GM12878 (cell line): ENCODE results near the gene PDE6G. TPM values are rescaled to one million over a fixed set of nuclear protein-coding genes. Genes with fewer than 3 reads are reported as not detected.
A peak's percentile ranks its signal among the peaks of the same experiment; 100 is the strongest.

Experiments used
- ASH2L ChIP-seq: fragments of 300-600, 200-600 bp; sonication (generic); IDR thresholded peaks from 2 replicates; pipeline ENCODE4 v1.6.1; 2017; ENCODE audit warnings: low read depth, mild to moderate bottlenecking, borderline replicate concordance
- BACH1 ChIP-seq: fragments of 450-650 bp; IDR thresholded peaks from 2 replicates; pipeline ENCODE4 v1.6.1; 2017; ENCODE audit warnings: mild to moderate bottlenecking, borderline replicate concordance
- IRF4 ChIP-seq: IDR thresholded peaks from 2 replicates; pipeline ENCODE4 v1.6.1; 2011; ENCODE audit warnings: low read depth, low read length
- MEF2B ChIP-seq: fragments of 450-650 bp; IDR thresholded peaks from 2 replicates; pipeline ENCODE4 v1.6.1; 2018; ENCODE audit warnings: mild to moderate bottlenecking, moderate library complexity; ENCODE audit not compliant: partially characterized antibody, poor library complexity, severe bottlenecking
- MYC ChIP-seq: IDR thresholded peaks from 2 replicates; pipeline ENCODE4 v1.6.1; 2011; ENCODE audit warnings: mild to moderate bottlenecking, low read length, moderate library complexity, inconsistent platforms; ENCODE audit not compliant: insufficient read depth, insufficient replicate concordance, insufficient read length, severe bottlenecking
- NFXL1 ChIP-seq: fragments of 450-650 bp; IDR thresholded peaks from 2 replicates; pipeline ENCODE4 v1.6.1; 2017; ENCODE audit warnings: antibody characterized with exemption, mild to moderate bottlenecking, borderline replicate concordance
- PAX5 ChIP-seq: IDR thresholded peaks from 2 replicates; pipeline ENCODE4 v1.6.1; 2011; ENCODE audit warnings: low read depth, low read length, borderline replicate concordance
- RELA ChIP-seq: fragments of 450-650 bp; IDR thresholded peaks from 2 replicates; pipeline ENCODE4 v1.8.0; 2014; ENCODE audit warnings: borderline replicate concordance; ENCODE audit not compliant: partially characterized antibody
- TCF3 ChIP-seq: IDR thresholded peaks from 2 replicates; pipeline ENCODE4 v1.6.1; 2012; ENCODE audit warnings: low read depth, mild to moderate bottlenecking, low read length, borderline replicate concordance; ENCODE audit not compliant: insufficient read depth
- USF1 ChIP-seq: IDR thresholded peaks from 2 replicates; pipeline ENCODE4 v1.6.1; 2011; ENCODE audit warnings: borderline replicate concordance, low read depth, mild to moderate bottlenecking, moderate library complexity, mixed read lengths, low read length; ENCODE audit not compliant: insufficient read depth; ENCODE audit errors: extremely low read length
- ZBTB11 ChIP-seq: fragments of 450-650 bp; formaldehyde crosslinking; IDR thresholded peaks from 2 replicates; pipeline ENCODE4 v1.5.0; 2022; ENCODE audit warnings: mild to moderate bottlenecking, missing genetic modification characterization
- ZBTB40 ChIP-seq: fragments of 450-650 bp; IDR thresholded peaks from 2 replicates; pipeline ENCODE4 v1.6.1; 2016; ENCODE audit warnings: mild to moderate bottlenecking, moderate library complexity, borderline replicate concordance
- ZNF217 ChIP-seq: fragments of 450-650 bp; IDR thresholded peaks from 2 replicates; pipeline ENCODE4 v1.6.1; 2017; ENCODE audit warnings: antibody characterized with exemption, mild to moderate bottlenecking
- polyA plus RNA-seq, 11 experiments: library from polyadenylated mRNA; depleted of rRNA in 4 of 11; unstranded in 6 of 11; stranded (reverse) in 5 of 11; fragments of >200 nt; fragmentation: Nextera tagmentation in 4 of 11; fragmentation: Illumina TruSeq in 1 of 11; extraction: Ambion mirVana in 4 of 11; extraction: Trizol in 1 of 11; gene quantifications; 1 replicate in 1 of 11; 2 replicates in 10 of 11; pipeline versions ENCODE4 v1.2.1 to v1.2.3, GENCODE V29; 2011 to 2016; ENCODE audit warnings: inconsistent platforms in 2 of 11, missing spikeins in 2 of 11, low read depth in 1 of 11
- total RNA-seq, 4 experiments: library from RNA; depleted of rRNA in 3 of 4; stranded (reverse); fragments of >200 nt in 3 of 4; fragmentation: Illumina TruSeq in 1 of 4; extraction: Trizol in 1 of 4; gene quantifications; 2 replicates each; pipeline versions ENCODE4 v1.2.1 to v1.2.3, GENCODE V29; 2013 to 2021
- TF ChIP-seq, protein P1 (sequence below): fragments of 450-650 bp; IDR thresholded peaks from 2 replicates; pipeline ENCODE4 v1.6.1; 2017; ENCODE audit warnings: mild to moderate bottlenecking, moderate library complexity

Gene PDE6G
- total and polyA plus RNA-seq, 10 of the 15 experiments (the other 5 are each of a cell fraction or from before 2014, with no cell fraction given), result 0.55 to 12.1 (median 4.3) TPM

- TF ChIP-seq ZBTB11 (CRISPR knock-in tag), result 0 out of 2 replicates have a peak, but pooled peaks have one; percentile 18
- TF ChIP-seq ZNF217, result no peak
- TF ChIP-seq MEF2B, result peak; percentile 13
- no peak for TF ChIP-seq RELA
- TF ChIP-seq MYC, result peak; percentile 94
- 0 out of 2 replicates have a peak, but pooled peaks have one; percentile 16 for TF ChIP-seq TCF3
- peak; percentile 28; the same call in 1 of the 2 replicates for TF ChIP-seq PAX5
- TF ChIP-seq, protein P1, sequence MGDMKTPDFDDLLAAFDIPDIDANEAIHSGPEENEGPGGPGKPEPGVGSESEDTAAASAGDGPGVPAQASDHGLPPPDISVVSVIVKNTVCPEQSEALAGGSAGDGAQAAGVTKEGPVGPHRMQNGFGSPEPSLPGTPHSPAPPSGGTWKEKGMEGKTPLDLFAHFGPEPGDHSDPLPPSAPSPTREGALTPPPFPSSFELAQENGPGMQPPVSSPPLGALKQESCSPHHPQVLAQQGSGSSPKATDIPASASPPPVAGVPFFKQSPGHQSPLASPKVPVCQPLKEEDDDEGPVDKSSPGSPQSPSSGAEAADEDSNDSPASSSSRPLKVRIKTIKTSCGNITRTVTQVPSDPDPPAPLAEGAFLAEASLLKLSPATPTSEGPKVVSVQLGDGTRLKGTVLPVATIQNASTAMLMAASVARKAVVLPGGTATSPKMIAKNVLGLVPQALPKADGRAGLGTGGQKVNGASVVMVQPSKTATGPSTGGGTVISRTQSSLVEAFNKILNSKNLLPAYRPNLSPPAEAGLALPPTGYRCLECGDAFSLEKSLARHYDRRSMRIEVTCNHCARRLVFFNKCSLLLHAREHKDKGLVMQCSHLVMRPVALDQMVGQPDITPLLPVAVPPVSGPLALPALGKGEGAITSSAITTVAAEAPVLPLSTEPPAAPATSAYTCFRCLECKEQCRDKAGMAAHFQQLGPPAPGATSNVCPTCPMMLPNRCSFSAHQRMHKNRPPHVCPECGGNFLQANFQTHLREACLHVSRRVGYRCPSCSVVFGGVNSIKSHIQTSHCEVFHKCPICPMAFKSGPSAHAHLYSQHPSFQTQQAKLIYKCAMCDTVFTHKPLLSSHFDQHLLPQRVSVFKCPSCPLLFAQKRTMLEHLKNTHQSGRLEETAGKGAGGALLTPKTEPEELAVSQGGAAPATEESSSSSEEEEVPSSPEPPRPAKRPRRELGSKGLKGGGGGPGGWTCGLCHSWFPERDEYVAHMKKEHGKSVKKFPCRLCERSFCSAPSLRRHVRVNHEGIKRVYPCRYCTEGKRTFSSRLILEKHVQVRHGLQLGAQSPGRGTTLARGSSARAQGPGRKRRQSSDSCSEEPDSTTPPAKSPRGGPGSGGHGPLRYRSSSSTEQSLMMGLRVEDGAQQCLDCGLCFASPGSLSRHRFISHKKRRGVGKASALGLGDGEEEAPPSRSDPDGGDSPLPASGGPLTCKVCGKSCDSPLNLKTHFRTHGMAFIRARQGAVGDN, result peak; percentile 94
- TF ChIP-seq NFXL1, result no peak
- peak; percentile 25; the same call in 1 of the 2 replicates for TF ChIP-seq IRF4
- TF ChIP-seq BACH1, result 0 out of 2 replicates have a peak, but pooled peaks have one; percentile 29
- no peak for TF ChIP-seq USF1
- no peak for TF ChIP-seq ZBTB40
- TF ChIP-seq ASH2L, result no peak
These were observed 9.1 kb upstream of the PDE6G start (continued) for GRCh38 chr17:81665205-81666091.
